GM19438 (cell line): ENCODE results near the gene TNRC18.

Experiments
- ATAC-seq: cut with Tn5 transposase; IDR thresholded peaks from one replicate; pipeline ENCODE4 v1.9.1; 2021; ENCODE audit warnings: low read depth; ENCODE audit not compliant: unreplicated experiment

The TNRC18 gene

GRCh38 chr7:5429253-5429856, 5.7 kb upstream of the TNRC18 start:
- ATAC-seq: no peak

- ATAC-seq: no peak
These were observed 5.0 kb upstream of the TNRC18 start for GRCh38 chr7:5428478-5429252.

GRCh38 chr7:5426226-5426475, 2.5 kb upstream of the TNRC18 start:
- ATAC-seq: no peak

DNA sequence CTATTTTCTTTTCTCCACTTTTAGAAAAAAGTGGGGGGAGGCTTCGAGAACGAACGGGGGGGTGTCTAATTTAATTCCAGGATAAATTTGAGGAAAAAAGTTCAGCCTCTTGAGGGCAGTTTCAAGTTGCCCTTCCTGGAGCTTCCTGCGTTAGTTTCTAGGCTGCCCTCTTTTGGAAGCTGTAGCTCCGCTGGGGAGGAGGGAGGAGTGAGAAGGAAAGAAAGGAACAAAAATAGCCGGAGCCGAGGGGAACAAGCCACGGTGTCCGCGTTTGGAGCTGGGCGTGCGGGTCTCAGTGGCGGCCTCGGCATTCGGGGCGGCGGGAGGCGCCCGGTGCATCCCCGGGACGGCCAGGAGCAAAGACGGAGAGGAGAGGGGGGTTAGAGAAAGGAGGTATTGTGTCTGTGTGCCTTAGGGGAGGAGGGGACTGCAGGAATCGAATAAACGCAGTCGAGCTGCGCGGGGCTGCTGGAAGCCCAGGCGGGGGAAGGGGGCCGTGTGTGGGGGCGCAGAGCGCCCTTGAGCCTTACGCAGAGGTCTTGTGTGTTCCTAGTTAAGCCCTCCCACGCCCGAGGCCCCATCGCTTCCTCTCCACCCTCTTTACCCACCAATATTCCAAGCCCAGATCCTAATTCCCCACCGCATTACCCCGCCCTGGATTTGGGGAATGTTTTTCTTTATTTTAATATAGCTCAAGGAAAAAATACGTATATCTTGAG, 2.0 kb upstream of the TNRC18 start:
- ATAC-seq: no peak

GRCh38 chr7:5424749-5425506, 1.3 kb upstream of the TNRC18 start:
- no peak for ATAC-seq

DNA sequence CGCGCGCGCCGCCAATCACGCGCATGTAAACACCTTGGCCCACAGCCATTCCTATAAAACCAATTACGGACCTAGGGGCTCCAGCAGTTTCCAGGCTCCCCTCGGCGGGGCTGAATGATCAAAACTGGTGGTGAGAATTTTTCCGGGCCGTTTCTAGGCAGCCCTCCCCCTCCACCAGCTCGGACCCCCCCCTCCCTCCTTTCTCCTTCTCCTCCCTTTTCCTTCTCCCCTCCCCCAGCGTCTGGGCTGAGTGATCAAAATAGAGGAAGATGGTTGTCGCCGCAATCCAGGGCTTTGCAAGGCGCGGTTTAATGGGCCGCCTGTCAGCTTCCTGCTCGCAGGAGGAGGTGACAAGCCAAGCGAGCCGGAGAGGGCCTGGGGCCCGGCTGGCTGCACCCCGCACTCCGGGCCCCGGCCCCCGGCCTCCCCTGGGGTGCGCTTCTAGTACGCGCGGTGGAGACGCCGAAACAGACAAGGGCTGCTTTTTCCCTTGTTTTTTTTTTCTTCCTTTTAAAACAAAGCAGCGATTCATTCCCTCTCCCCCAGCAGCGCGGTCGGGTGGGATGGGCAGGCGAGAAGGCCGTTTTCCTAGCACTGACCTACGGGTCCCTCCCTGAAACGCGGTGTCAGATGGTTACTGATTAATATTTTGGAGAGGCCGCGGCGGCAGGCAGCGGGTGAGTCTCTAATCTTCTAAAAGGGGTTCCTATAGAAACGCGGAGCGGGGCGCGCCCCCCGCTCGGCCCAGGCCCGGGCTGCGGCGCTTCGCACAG, 528 bp upstream of the TNRC18 start:
- no peak for ATAC-seq

GRCh38 chr7:5422396-5423305, 983 bp downstream of the TNRC18 start:
- no peak for ATAC-seq

GRCh38 chr7:5421714-5422395, 1.8 kb downstream of the TNRC18 start:
- no peak for ATAC-seq

- no peak for ATAC-seq
These were observed 2.5 kb downstream of the TNRC18 start for GRCh38 chr7:5420881-5421713.

- no peak for ATAC-seq
These were observed 3.4 kb downstream of the TNRC18 start for GRCh38 chr7:5420067-5420880.

DNA sequence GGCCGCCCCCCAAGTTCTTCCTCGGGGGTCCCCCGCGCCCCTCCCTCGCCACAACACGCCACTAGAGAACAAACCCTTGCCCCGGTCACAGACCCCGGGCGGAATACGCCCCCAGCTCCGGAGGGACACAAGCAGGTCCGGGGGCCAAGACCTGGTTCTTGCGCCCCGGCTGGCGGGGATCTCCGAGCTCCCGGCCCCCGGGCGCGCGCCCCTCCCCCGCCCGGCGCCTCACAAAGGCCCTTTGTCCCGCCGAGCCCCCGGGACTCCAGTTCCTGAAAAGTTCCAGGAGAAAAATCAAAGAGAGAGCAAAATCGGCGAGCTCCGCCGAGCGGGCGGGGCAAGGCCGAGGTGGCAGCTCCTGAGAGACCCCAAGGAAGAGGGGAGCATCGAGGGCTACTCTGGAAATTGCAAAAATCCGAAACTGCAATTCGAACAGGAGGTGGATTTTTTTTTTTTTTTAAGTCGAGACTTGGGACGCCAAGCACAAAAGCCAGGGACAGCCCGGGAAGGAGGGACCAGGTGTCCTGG, 4.0 kb downstream of the TNRC18 start:
- ATAC-seq: no peak

DNA sequence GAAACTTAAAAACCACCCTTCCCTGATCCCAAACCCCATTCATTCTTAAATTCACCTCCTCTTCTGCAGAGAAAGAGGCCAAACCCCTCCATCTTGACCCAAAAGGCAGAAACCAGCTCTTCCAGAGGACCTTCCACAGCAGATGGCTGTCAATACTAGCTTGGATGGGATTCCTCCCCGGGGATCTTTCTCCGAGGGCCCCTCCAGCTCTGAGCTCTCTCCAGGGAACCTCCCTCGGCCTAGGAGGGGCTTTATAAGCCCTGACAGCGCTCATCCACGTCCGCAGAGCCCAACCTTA, 5.4 kb downstream of the TNRC18 start:
- ATAC-seq: no peak

GRCh38 chr7:5417106-5418071, 6.2 kb downstream of the TNRC18 start:
- no peak for ATAC-seq

DNA sequence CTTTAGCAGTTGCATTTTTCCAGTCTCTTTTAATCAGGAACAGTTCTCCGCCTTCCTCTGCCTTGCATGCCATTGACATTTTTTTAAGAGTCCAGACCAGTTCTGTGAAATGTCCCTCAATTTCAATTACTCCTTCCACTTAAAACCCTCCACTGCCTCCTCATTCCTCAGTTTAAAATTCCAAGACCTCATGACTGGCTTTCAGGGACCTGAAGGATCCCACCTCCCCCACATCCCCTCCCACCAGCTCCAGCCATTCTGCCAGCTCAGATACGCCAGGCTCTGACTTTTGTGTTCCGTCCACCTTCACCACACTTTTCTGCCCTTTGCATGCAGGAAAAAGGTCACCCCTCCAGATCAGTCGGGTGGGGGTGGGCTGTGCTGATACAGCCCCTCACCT, 8.7 kb downstream of the TNRC18 start:
- ATAC-seq: no peak

DNA sequence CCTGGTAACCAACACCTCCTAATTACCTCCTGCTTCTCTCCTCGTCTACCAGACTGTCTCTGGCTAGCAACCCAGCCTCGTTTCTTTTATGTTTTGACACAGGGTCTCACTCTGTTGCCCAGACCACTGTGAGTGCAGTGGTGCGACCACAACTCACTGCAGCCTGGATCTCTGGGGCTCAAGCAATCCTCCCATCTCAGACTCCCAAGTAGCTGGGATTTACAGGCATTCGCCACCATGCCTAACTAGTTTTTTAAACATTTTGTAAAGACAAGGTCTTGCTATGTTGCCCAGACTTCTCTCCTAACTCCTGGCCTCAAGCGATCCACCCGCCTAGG, 10.2 kb downstream of the TNRC18 start:
- no peak for ATAC-seq

- no peak for ATAC-seq
These were observed 14.9 kb downstream of the TNRC18 start for GRCh38 chr7:5408777-5409176.
